ENCODE results near the gene ODAD3.

ODAD3 gene

GRCh38 chr19:11373885-11374432 lies 61.0 kb downstream of the ODAD3 start:
- DNase-seq, result no peak

- DNase-seq, result peak in 1 of 2 experiments; percentile 22
Measured at GRCh38 chr19:11373166-11373884, 61.6 kb downstream of the ODAD3 start.

- no peak for DNase-seq
Measured at GRCh38 chr19:11370744-11371143, 64.2 kb downstream of the ODAD3 start.
